Adrenal gland (tissue), 5 donors: ENCODE data around the gene MED14.

Experiments
- POLR2A ChIP-seq, 2 donors: fragments of 450-650 bp; IDR thresholded peaks; one replicate each; pipeline ENCODE4 v1.6.1; 2017; ENCODE audit warnings: antibody characterized with exemption in 2 of 2, mild to moderate bottlenecking in 2 of 2, moderate library complexity in 1 of 2
- TF ChIP-seq, protein P1 (sequence below), 6 experiments: fragments of 450-650 bp in 4 of 6; fragments of 200-600 bp in 2 of 6; sonication (generic) in 1 of 6; IDR thresholded peaks; 1 replicate in 5 of 6; 2 replicates in 1 of 6; pipeline versions ENCODE4 v1.5.1 to v1.8.0; 2016 to 2021; ENCODE audit warnings: antibody characterized with exemption in 6 of 6, mild to moderate bottlenecking in 2 of 6, moderate library complexity in 1 of 6
- donor health status: DM: no; HTN: no; CAD: no.

DNA sequence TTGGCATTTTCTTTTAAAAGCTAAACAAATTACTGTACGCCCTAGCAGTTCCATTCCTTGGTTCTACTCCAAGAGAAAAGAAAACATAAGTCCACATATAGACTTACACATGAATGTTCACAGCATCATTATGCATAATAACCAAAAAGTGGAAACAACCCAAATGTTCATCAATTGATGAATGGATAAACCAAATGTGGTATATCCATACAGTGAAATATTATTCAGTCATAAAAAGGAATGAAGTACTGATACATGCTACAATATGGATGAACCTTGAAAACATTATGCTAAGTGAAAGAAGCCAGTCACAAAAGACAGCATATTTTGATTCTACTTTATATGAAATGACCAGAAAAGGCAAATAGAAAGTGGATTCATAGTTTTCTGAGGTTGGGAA is 36.5 kb downstream of the MED14 start:
- TF ChIP-seq POLR2A (IDR thresholded peaks at IDR 0.05) = no peak
- TF ChIP-seq, protein P1, sequence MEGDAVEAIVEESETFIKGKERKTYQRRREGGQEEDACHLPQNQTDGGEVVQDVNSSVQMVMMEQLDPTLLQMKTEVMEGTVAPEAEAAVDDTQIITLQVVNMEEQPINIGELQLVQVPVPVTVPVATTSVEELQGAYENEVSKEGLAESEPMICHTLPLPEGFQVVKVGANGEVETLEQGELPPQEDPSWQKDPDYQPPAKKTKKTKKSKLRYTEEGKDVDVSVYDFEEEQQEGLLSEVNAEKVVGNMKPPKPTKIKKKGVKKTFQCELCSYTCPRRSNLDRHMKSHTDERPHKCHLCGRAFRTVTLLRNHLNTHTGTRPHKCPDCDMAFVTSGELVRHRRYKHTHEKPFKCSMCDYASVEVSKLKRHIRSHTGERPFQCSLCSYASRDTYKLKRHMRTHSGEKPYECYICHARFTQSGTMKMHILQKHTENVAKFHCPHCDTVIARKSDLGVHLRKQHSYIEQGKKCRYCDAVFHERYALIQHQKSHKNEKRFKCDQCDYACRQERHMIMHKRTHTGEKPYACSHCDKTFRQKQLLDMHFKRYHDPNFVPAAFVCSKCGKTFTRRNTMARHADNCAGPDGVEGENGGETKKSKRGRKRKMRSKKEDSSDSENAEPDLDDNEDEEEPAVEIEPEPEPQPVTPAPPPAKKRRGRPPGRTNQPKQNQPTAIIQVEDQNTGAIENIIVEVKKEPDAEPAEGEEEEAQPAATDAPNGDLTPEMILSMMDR (IDR thresholded peaks at IDR 0.05) = no peak
